Measurements from ENCODE around the gene KCTD10.

KCTD10 gene

DNA sequence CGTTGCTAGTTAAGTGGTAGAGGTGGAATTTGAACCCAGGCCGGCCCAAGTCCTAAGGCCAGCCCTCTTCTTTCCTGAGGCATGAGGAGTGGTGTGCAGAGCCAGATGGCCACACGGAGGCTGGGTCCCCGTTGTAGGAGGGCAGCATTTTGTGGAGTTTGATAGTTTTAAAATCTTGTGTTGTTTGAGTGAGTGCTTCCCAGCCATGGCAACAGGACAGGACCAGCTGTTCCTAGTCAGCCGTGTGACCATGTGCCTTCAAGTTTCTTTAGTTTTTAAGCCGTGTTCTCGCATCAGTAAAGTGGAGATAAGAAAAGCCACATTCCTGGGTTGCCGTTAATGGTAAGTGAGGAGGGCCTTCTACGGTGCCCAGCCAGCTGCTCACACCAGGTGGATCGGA is 44.7 kb upstream of the KCTD10 start:
- CTCF ChIA-PET = interaction anchor here (0.7 to 1.0 kb wide), 2 partner anchors 94 to 253 kb away, joined by 3 read pairs; no protein-coding TSS in a partner anchor
- no peak overlapping the region for H3K27ac ChIP-seq
- TF ChIP-seq, protein P1, sequence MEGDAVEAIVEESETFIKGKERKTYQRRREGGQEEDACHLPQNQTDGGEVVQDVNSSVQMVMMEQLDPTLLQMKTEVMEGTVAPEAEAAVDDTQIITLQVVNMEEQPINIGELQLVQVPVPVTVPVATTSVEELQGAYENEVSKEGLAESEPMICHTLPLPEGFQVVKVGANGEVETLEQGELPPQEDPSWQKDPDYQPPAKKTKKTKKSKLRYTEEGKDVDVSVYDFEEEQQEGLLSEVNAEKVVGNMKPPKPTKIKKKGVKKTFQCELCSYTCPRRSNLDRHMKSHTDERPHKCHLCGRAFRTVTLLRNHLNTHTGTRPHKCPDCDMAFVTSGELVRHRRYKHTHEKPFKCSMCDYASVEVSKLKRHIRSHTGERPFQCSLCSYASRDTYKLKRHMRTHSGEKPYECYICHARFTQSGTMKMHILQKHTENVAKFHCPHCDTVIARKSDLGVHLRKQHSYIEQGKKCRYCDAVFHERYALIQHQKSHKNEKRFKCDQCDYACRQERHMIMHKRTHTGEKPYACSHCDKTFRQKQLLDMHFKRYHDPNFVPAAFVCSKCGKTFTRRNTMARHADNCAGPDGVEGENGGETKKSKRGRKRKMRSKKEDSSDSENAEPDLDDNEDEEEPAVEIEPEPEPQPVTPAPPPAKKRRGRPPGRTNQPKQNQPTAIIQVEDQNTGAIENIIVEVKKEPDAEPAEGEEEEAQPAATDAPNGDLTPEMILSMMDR (conservative IDR thresholded peaks at IDR 0.05; ENCODE audit: low read depth) = no peak
- no peak for DNase-seq (ENCODE audit: low spot score)
- POLR2A ChIA-PET (ENCODE audit: low non-redundant PET) = no interaction called here

GRCh38 chr12:109519787-109520186 is 42.7 kb upstream of the KCTD10 start:
- POLR2A ChIA-PET (ENCODE audit: low non-redundant PET) = no interaction called here
- no peak overlapping the region for H3K27ac ChIP-seq
- TF ChIP-seq, protein P1 (conservative IDR thresholded peaks at IDR 0.05; ENCODE audit: low read depth) = no peak
- DNase-seq (ENCODE audit: low spot score) = no peak
- CTCF ChIA-PET = interaction anchor here (0.5 to 1.4 kb wide), 3 partner anchors 78 to 1638 kb away, joined by 3 to 5 read pairs (median 3); no protein-coding TSS in a partner anchor

GRCh38 chr12:109518820-109519665 is 41.9 kb upstream of the KCTD10 start:
- H3K27ac ChIP-seq = no peak overlapping the region
- peak; percentile 82 for DNase-seq (ENCODE audit: low spot score)
- TF ChIP-seq, protein P1 (conservative IDR thresholded peaks at IDR 0.05; ENCODE audit: low read depth) = peak; percentile 81
- POLR2A ChIA-PET (ENCODE audit: low non-redundant PET) = no interaction called here
- CTCF ChIA-PET = interaction anchor here (0.5 to 1.4 kb wide), 8 partner anchors 8 to 1639 kb away, joined by 3 to 5 read pairs (median 3); no protein-coding TSS in a partner anchor

DNA sequence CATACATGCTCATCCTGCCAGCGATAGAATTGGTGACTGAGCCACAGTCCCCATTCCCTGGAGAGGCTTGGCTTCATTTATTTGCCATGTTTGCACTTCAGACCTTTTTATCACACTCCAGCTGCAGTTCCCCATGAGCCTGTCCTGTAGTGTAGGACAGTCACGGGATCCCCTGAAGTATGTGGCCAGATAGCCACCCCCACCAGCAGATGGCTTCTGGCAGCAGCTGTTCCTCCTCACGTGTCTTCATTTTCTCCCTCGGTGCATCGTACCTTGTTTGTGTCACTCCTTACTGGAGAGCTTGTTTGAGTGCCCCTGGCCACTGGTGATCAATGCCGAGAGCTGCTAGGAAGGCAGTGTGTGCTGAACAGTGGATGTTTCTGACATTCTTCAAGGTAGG is 40.5 kb upstream of the KCTD10 start:
- ChIA-PET CTCF (interaction anchor here (0.6 to 1.6 kb wide), 4 partner anchors 44 to 569 kb away, joined by 3 to 5 read pairs (median 4); no protein-coding TSS in a partner anchor), POLR2A (ENCODE audit: low non-redundant PET) (no interaction called here)
- no peak overlapping the region for H3K27ac ChIP-seq
- TF ChIP-seq, protein P1 (conservative IDR thresholded peaks at IDR 0.05; ENCODE audit: low read depth) = no peak
- DNase-seq (ENCODE audit: low spot score) = no peak

GRCh38 chr12:109513977-109514376 is 36.9 kb upstream of the KCTD10 start:
- CTCF ChIA-PET = no interaction called here
- DNase-seq (ENCODE audit: low spot score) = no peak
- POLR2A ChIA-PET (ENCODE audit: low non-redundant PET) = no interaction called here
- TF ChIP-seq, protein P1 (conservative IDR thresholded peaks at IDR 0.05; ENCODE audit: low read depth) = no peak
- H3K27ac ChIP-seq = no peak overlapping the region

- ChIA-PET POLR2A (ENCODE audit: low non-redundant PET) (no interaction called here), CTCF (no interaction called here)
- TF ChIP-seq, protein P1 (conservative IDR thresholded peaks at IDR 0.05; ENCODE audit: low read depth) = no peak
- H3K27ac ChIP-seq = no peak overlapping the region
- no peak for DNase-seq (ENCODE audit: low spot score)
Measured at GRCh38 chr12:109513051-109513450, 36.0 kb upstream of the KCTD10 start.
